ENCODE measurements around the gene TSHZ2. TPM values are rescaled to one million over a fixed set of nuclear protein-coding genes. Genes with fewer than 3 reads are reported as not detected.

The TSHZ2 gene
- total RNA-seq, 2 experiments from 2014 or later: 0.38 to 0.54 TPM

DNA sequence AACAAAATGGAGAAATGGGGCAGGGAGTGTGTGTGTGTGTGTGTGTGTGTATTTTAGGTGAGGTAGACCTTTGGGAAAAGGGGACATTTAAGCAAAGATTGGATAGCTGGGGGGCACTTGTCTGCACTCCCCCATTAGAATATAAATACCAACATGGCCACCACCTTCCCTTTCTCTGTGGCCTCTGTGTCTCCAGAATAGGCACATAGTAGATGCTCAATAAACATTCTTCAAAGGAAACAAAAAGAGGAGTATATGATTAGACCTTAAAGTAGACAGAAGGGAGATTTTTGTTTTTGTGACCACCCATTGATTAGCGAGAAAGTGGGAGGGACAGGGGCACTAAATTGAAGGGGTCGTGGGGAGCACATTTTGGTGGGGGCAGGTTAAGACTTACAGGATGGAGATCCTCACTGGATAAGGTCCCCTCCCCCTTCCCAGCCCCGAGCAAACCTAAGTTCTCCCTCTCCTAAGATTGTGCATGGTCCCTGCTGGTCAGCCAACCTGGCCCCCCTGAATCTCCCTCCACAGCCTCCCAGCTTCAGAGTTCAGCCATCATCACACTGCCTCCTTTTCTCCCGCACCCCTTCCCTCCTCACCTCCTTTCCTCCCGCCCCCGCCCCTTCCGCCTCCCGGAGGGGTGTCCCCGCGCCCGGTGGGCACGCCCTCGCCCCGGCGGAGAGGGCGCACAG lies 514 bp upstream of the TSHZ2 start:
- TF ChIP-seq, protein P1, sequence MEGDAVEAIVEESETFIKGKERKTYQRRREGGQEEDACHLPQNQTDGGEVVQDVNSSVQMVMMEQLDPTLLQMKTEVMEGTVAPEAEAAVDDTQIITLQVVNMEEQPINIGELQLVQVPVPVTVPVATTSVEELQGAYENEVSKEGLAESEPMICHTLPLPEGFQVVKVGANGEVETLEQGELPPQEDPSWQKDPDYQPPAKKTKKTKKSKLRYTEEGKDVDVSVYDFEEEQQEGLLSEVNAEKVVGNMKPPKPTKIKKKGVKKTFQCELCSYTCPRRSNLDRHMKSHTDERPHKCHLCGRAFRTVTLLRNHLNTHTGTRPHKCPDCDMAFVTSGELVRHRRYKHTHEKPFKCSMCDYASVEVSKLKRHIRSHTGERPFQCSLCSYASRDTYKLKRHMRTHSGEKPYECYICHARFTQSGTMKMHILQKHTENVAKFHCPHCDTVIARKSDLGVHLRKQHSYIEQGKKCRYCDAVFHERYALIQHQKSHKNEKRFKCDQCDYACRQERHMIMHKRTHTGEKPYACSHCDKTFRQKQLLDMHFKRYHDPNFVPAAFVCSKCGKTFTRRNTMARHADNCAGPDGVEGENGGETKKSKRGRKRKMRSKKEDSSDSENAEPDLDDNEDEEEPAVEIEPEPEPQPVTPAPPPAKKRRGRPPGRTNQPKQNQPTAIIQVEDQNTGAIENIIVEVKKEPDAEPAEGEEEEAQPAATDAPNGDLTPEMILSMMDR (IDR thresholded peaks at IDR 0.05): no peak
- ATAC-seq (peak; percentile 48), DNase-seq (no peak)
- no peaks in the 10 kb centered on the region for H3K36me3 Mint-ChIP-seq (ENCODE audit: low read depth)
- peaks cover 37% of the 10 kb centered on the region for H3K27me3 Mint-ChIP-seq
- peaks cover 19% of the 10 kb centered on the region for H3K4me1 Mint-ChIP-seq (ENCODE audit: low read depth)
- ChIA-PET CTCF (no interaction called here), POLR2A (no interaction called here)
- H3K9me3 Mint-ChIP-seq: no peaks in the 10 kb centered on the region
- intact Hi-C loops (cut with micrococcal nuclease): no loop called here
- H3K4me3 Mint-ChIP-seq: peak overlapping the region; percentile 31
- H3K27ac Mint-ChIP-seq: no peak overlapping the region

DNA sequence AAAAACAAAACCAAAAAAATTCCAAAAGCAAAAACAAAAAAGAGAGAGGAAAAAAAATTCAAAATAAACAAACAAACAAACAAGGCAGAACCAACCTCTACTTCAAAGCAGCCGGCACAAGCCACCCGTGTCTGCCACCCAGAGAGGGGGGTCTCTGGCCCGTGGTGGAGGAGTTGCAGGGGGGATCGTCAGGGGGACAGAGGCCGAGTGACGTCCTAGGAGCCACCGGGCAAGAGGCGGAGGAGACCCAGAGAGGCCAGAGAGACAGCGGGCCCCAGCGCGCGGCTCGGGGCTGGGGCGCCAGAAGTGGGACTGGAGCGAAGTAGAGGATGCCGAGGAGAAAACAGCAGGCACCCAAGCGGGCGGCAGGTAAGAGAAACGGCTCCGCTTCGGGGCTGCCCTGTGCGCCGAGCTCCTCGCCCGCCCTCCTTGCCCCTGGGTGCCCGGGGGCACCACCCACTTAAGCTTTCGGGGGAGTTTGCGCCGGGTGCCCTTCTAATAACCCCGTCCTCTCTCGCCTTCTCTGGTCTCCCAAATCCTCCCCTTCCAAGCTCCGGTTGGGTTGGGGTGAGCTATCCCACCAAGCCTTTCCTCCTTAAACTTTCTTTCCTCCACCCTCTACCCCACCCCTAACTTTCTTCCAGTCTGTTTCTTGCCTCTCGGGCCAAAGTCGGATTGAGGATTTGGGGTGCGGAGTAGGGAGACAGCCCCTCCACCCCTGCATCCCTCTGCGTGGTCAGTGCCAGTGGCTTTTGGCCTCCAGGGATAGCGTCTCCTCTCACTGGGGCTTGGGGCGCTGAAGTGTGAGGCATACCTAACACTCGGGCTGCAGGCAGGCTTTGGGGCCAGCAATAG lies 1.0 kb downstream of the TSHZ2 start:
- POLR2A ChIA-PET: interaction anchor here (1.2 kb wide), 1 partner anchor 11 kb away, joined by 3 read pairs; no protein-coding TSS in a partner anchor
- H3K27ac Mint-ChIP-seq: peak overlapping the region; percentile 23

DNA sequence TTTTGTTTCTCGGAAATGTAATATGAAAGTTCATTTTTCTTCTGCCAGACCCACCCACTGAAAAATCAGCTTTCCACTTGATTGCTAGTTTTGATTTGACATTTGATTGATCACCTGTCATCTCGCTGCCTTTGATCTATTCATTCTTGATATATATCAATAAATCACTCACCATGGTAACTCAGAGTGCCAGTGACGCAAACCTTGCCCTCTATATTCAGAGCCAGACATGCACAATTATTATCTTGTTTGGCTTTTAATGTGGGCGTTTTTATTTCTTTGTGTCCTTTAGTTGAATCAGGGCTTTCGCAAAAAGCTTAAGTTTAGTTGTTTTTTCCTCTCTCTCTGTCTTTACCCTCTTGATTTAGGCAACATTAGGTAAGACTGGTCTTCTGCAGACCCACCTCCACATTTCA lies 2.0 kb downstream of the TSHZ2 start:
- POLR2A ChIA-PET: interaction anchor here (1.2 kb wide), 1 partner anchor 10 kb away, joined by 3 read pairs; no protein-coding TSS in a partner anchor
- CTCF ChIA-PET: no interaction called here
- H3K27me3 Mint-ChIP-seq: peaks cover 38% of the 10 kb centered on the region
- H3K4me3 Mint-ChIP-seq: peak overlapping the region; percentile 82
- H3K9me3 Mint-ChIP-seq: no peaks in the 10 kb centered on the region
- ATAC-seq (no peak), DNase-seq (peak; percentile 32)
- intact Hi-C loops (cut with micrococcal nuclease): no loop called here
- peak overlapping the region; percentile 38 for H3K27ac Mint-ChIP-seq
- TF ChIP-seq, protein P1 (IDR thresholded peaks at IDR 0.05): no peak
- H3K36me3 Mint-ChIP-seq (ENCODE audit: low read depth): no peaks in the 10 kb centered on the region
- peaks cover 23% of the 10 kb centered on the region for H3K4me1 Mint-ChIP-seq (ENCODE audit: low read depth)

More for the DNA sequence above, 1.0 kb downstream of the TSHZ2 start:
- H3K4me3 Mint-ChIP-seq: peak overlapping the region; percentile 82
- H3K9me3 Mint-ChIP-seq: no peaks in the 10 kb centered on the region
- intact Hi-C loops (cut with micrococcal nuclease): no loop called here
- H3K27me3 Mint-ChIP-seq: peaks cover 40% of the 10 kb centered on the region
- peak; percentile 53 for ATAC-seq
- TF ChIP-seq, protein P1 (IDR thresholded peaks at IDR 0.05): no peak
- DNase-seq: peak; percentile 18
- H3K4me1 Mint-ChIP-seq (ENCODE audit: low read depth): peaks cover 19% of the 10 kb centered on the region
- CTCF ChIA-PET: no interaction called here
- H3K36me3 Mint-ChIP-seq (ENCODE audit: low read depth): no peaks in the 10 kb centered on the region

DNA sequence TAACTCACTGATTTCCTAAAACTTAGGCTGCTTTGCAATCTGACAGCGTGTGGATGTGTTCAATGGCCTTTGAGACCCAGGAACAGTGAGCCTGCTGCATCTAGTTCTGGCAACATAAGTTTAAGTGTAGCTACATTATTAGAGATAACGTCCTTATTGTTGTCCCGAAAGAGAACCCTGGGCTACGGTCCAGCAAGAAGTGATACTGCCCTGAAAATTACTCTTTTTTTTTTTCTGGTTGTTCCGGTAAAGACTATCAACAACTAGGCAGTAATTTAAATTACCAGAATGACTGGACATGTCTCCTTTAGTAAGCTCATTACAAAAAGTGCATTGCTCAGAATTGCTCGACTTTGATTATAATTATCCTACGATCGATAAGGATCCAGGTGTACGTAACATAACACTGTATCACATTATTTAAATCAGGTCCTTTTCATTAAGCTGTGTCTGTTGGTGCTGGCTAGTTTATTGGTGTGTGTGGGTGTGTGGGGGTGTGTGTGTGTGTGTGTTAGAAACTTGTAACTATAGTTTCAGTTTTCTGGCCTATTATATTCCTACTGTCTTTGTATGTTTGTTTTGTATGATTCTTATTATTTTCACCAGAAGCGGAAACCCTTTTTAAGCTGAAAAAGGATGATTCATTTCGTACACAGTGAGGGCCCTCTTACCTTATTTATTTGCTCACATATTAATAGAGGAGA lies 3.0 kb downstream of the TSHZ2 start:
- H3K4me1 Mint-ChIP-seq (ENCODE audit: low read depth): peaks cover 23% of the 10 kb centered on the region
- ChIA-PET POLR2A (no interaction called here), CTCF (interaction anchor here (0.7 kb wide), 1 partner anchor 222 kb away, joined by 3 read pairs; no protein-coding TSS in a partner anchor)
- intact Hi-C loops (cut with micrococcal nuclease): no loop called here
- H3K27ac Mint-ChIP-seq: no peak overlapping the region
- TF ChIP-seq, protein P1 (IDR thresholded peaks at IDR 0.05): no peak
- H3K36me3 Mint-ChIP-seq (ENCODE audit: low read depth): no peaks in the 10 kb centered on the region
- H3K27me3 Mint-ChIP-seq: peaks cover 41% of the 10 kb centered on the region
- DNase-seq (no peak), ATAC-seq (no peak)
- H3K4me3 Mint-ChIP-seq: no peak overlapping the region
- H3K9me3 Mint-ChIP-seq: no peaks in the 10 kb centered on the region
